Glutamatergic neuron (in vitro differentiated cells): ENCODE measurements around the gene VTI1A. TPM values are rescaled to one million over a fixed set of nuclear protein-coding genes. Genes with fewer than 3 reads are reported as not detected.

Experiments
- DNase-seq: peaks from one replicate; pipeline ENCODE4 v3.0.0; 2022
- H3K27ac Mint-ChIP-seq: one replicate; pipeline ENCODE4 v1.8.0; 2020; ENCODE audit warnings: mild to moderate bottlenecking, mixed read lengths, inconsistent platforms; ENCODE audit not compliant: unreplicated experiment
- H3K27me3 Mint-ChIP-seq: one replicate; pipeline ENCODE4 v1.8.0; 2020; ENCODE audit warnings: mild to moderate bottlenecking, moderate library complexity, mixed read lengths, inconsistent platforms; ENCODE audit not compliant: unreplicated experiment
- H3K36me3 Mint-ChIP-seq: one replicate; pipeline ENCODE4 v1.8.0; 2020; ENCODE audit warnings: mild to moderate bottlenecking, mixed read lengths, inconsistent platforms; ENCODE audit not compliant: unreplicated experiment
- H3K4me1 Mint-ChIP-seq: one replicate; pipeline ENCODE4 v1.8.0; 2020; ENCODE audit warnings: mild to moderate bottlenecking, low read depth, mixed read lengths, inconsistent platforms; ENCODE audit not compliant: unreplicated experiment
- H3K4me3 Mint-ChIP-seq: one replicate; pipeline ENCODE4 v1.8.0; 2020; ENCODE audit warnings: mild to moderate bottlenecking, mixed read lengths, inconsistent platforms; ENCODE audit not compliant: unreplicated experiment
- H3K9me3 Mint-ChIP-seq: one replicate; pipeline ENCODE4 v1.8.0; 2020; ENCODE audit warnings: mild to moderate bottlenecking, moderate library complexity, mixed read lengths, inconsistent platforms; ENCODE audit not compliant: unreplicated experiment
- CTCF ChIP-seq: fragments of 200-600 bp; sonication (generic); IDR thresholded peaks from one replicate; pipeline ENCODE4 v1.5.0; 2021; ENCODE audit not compliant: partially characterized antibody, unreplicated experiment
- total RNA-seq: library from RNA; stranded (reverse); fragmentation: NEBNext Ultra II Directional; extraction: Animal tissue kit (Norgen Biotek cat#: 25700); gene quantifications from one replicate; pipeline ENCODE4 v1.2.1, GENCODE V29; 2021; ENCODE audit not compliant: unreplicated experiment

VTI1A gene
- total RNA-seq, 1 donor from 2014 or later = 61.0 TPM

GRCh38 chr10:112519133-112519761 is 72.2 kb downstream of the VTI1A start:
- no peak for TF ChIP-seq CTCF
- H3K27ac Mint-ChIP-seq = no peak overlapping the region
- H3K27me3 Mint-ChIP-seq = no peaks in the 10 kb centered on the region
- peaks cover 4% of the 10 kb centered on the region for H3K4me1 Mint-ChIP-seq
- H3K9me3 Mint-ChIP-seq = peaks cover 2% of the 10 kb centered on the region
- no peak for DNase-seq
- no peaks in the 10 kb centered on the region for H3K36me3 Mint-ChIP-seq
- no peak overlapping the region for H3K4me3 Mint-ChIP-seq

- Mint-ChIP-seq H3K4me1 (peaks cover 4% of the 10 kb centered on the region), H3K27ac (no peak overlapping the region), H3K4me3 (no peak overlapping the region), H3K36me3 (no peaks in the 10 kb centered on the region), H3K9me3 (peaks cover 2% of the 10 kb centered on the region), H3K27me3 (no peaks in the 10 kb centered on the region)
- DNase-seq = no peak
- no peak for TF ChIP-seq CTCF
These were observed 73.9 kb downstream of the VTI1A start for GRCh38 chr10:112520914-112521313.

GRCh38 chr10:112524641-112525040 is 77.6 kb downstream of the VTI1A start:
- no peaks in the 10 kb centered on the region for H3K27me3 Mint-ChIP-seq
- no peak for DNase-seq
- no peak overlapping the region for H3K4me3 Mint-ChIP-seq
- peaks cover 7% of the 10 kb centered on the region for H3K4me1 Mint-ChIP-seq
- no peaks in the 10 kb centered on the region for H3K36me3 Mint-ChIP-seq
- TF ChIP-seq CTCF = no peak
- no peaks in the 10 kb centered on the region for H3K9me3 Mint-ChIP-seq
- no peak overlapping the region for H3K27ac Mint-ChIP-seq

GRCh38 chr10:112525200-112525599 is 78.2 kb downstream of the VTI1A start:
- Mint-ChIP-seq H3K27ac (no peak overlapping the region), H3K9me3 (no peaks in the 10 kb centered on the region), H3K36me3 (no peaks in the 10 kb centered on the region), H3K27me3 (no peaks in the 10 kb centered on the region), H3K4me1 (peaks cover 7% of the 10 kb centered on the region), H3K4me3 (no peak overlapping the region)
- TF ChIP-seq CTCF = no peak
- DNase-seq = no peak

- Mint-ChIP-seq H3K4me3 (no peak overlapping the region), H3K9me3 (no peaks in the 10 kb centered on the region), H3K27ac (no peak overlapping the region), H3K27me3 (no peaks in the 10 kb centered on the region), H3K36me3 (no peaks in the 10 kb centered on the region), H3K4me1 (peaks cover 3% of the 10 kb centered on the region)
- DNase-seq = no peak
- TF ChIP-seq CTCF = no peak
These were observed 79.1 kb downstream of the VTI1A start for GRCh38 chr10:112526139-112526538.
